Middle frontal gyrus (tissue), 1 donor: ENCODE data around the gene COL4A1.

ENCODE experiments used
- DNase-seq: peaks from one replicate; pipeline ENCODE4 v3.0.0-alpha.2; 2015; ENCODE audit warnings: low spot score; ENCODE audit errors: extremely low spot score

COL4A1 gene

DNA sequence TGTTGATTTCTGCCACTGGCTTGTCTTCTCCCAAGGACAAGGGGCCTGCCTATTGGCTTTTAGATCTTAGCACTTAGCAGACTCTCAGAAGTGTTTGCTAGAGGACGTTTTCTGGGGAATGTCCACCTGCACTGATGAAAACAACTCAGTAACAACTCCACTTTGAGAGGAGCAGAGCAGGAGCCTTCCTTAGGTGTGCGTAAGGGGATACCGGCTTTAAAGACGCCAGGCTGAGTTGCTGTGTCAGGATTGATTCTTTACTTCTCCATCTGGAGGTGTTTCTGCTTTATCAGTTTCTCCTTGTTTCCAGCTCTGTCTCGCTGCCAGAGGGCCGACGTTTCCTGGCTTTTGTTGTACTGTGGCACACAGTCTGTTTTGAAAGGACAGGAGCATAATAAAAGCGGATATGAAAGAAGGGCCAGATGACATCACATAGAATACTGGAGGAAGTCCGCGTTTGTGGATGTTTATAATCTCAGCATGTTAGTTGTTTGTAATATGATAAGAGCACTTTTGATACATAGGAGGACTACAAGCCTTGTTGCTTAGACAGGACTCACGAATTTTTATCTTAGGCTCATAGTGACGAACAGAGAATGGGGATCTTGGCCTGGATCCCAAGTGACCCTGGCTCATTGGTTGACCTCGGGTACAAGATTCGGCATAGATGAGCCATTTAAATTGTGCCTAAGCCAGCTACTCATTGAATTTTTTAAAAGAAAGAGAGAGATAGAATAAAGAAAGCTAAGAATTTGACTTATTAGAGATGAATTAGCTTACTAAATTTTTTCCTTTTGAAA lies 34.7 kb upstream of the COL4A1 start:
- no peak for DNase-seq

DNA sequence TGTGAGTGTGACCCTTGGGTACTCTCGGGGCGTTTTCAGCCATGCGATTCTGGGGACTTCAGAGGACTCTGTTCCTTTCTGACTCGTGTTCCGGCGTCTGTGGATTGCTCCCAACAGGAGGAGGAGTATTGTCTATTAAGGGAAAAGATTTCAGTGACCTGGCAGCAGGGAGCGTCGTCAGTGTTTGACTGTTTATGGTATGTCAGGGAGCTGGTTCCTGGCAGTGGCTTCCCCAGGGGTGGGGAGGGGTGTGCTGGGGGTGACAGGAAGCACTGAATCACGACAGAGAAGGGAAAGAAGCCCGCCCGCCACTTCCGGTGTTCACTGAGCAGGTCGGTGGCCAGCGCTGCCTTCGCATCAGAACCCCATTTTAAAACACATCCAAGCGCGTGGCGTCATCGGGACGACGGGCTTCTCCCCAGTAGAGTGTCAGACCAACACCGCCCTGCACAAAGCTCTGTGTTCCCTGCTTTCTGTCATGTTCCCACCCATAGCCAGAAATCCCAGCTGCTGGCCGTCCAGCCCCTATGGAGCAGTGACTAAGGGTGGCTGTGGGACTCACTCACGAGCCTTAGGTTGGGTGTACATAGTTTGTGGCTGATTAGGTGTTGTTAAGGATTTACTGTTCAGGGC lies 34.0 kb upstream of the COL4A1 start:
- DNase-seq = no peak

DNA sequence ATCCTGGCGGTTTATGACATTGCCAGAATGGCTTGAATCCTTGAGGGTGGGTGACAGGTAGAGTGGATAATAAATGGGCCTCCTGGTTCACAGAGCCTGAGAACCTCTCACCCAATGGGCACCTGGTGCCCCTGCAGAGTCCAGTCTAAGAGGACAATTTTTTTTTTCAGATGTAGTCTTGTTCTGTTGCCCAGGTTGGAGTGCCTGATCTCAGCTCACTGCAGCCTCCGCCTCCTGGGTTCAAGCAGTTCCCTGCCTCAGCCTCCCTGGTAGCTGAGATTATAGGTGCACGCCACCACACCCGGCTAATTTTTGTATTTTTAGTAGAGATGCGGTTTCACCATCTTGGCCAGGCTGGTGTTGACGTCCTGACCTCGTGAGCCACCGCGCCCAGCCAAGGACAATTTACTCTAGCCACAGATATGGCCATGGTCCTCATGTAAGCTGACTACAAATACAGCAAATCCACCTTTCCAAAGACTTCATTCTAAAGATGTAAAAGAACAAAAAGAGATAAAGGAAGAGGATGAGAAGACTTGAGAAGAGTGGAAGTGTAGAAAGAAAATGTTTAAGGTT lies 33.1 kb upstream of the COL4A1 start:
- DNase-seq = no peak

DNA sequence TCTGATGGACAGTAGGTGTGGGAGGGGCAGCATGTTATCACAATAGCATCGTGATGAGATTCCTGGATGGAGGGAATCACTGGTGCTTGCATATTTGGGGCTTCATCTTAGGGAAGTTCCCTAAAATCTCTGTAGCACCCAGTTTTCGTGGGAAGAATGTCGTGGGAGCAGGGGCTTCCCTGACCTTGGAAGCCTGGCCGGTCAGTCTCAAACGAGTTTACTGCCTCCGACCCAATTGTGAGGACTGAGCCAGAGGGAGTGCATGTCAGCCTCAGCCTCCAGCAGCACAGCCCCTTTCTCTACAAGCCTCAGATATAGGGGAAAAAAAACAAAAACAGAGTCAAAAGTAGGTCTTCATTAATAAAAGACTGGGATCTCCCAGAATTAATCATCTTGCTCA lies 32.3 kb upstream of the COL4A1 start:
- no peak for DNase-seq

DNA sequence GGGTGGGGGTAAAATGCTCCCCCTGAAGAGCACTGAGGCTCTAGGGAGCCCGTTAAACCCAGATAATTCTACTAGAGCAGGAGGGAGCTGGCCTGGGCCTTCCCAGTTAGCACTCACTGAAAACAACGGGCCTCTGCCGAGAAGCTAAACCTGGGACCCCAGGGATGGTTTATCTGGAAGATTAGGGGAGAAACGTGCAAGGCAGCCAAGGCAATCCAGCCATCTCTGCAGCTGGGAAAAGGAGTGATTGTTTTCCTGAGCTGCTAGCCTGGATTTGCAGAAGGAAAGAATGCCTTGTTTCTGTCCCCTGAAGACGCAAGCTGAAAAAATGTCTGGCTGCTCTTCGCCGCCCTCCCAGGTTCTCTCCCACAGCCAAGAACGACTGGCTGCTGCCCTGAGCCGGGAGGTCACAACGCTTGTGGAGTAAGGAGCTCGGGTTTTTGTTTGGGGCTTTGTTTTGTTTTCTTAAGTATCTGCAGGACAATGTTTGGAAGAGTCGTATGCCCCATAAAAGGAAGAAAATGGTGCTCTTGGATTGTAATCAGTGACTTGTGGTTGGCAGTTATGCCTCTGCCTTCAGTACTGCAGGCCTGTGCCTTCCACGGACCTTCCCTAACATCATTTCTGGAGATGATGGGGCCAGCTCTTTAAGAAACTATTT lies 31.6 kb upstream of the COL4A1 start:
- DNase-seq = no peak

DNA sequence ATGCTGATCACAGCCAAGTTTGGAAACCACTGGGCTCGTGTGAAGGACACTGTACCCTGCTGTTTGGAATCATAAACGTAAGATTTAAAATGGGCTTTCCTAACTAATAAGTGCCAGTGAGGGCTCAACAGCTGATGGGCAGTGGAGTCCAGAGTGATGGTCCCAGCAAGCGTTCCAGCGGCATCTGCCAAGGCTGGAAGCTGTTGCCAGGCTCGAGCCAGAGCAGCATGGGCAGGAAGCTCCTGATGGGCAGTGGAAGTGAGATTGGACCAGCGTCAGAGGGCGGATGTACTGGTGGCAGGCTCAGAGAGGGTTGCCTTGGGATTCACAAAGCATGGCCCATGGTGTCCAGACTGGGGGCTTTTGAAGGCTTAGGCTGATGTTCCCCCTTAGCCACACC lies 30.3 kb upstream of the COL4A1 start:
- no peak for DNase-seq

DNA sequence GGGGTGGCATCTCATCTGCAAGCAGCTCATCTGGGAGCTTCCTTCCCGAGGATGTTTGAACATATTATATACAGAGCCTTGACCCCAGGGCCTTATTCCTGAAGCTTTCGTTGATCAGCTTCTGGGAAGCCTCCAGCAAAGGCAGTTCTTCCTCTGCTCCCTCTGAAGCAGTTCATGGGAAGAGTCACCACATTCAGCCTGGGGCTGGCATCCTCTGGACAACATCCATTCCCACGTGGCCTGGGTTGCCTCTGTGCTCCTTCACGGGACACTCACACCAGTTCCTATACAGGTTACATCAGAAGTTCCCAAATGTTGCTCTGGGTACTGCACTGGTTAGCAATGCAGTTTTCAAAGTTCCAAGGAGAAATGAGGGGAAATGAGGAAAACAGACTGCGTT lies 29.7 kb upstream of the COL4A1 start:
- DNase-seq = no peak

DNA sequence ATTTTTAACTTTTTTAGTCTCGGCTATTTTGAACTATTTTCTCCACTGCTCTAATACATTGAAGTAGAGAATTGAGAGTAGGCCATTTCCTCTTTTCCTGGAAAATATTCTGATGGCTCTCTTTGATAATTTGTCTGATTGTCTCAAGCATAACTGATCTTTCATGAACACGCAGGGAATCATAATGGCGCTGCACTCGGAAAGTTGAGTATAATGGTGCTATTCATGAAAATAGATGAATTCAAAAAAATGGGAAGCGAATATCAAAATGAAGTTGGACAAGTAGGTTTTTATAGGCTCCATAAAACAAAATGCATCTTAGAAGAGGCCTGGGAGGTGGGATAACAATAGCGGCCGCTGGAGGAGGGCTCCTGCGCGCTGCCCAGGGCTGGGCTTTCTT lies 29.2 kb upstream of the COL4A1 start:
- no peak for DNase-seq

DNA sequence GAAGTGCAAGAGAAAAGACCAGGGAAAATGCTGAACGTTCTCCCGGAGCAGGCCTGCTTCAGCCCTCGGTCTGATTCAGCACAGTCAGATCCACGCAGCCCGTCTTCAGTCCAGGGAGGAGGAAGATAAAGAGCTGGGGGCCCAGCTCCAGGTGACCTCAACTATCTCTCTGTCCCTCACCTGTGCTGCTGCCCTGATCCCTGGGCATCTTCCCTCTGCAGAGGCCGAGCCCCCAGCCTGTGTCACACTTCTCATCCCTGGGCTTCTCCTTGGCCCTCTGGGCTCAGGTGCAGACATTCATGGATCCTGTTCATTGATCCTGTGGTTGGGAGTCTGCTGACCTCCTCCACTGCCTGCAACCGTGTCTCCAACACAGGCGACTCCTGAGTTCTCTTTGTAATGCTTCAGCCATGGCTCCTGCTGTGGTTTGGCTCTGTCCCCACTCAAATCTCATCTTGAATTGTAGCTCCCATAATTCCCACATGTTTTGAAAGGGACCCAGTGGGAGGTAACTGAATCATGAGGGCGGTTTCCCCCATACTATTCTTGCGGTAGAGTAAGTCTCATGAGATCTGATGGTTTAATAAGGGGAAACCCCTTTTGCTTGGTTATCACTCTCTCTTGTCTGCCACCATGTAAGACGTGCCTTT lies 28.0 kb upstream of the COL4A1 start:
- DNase-seq = no peak

DNA sequence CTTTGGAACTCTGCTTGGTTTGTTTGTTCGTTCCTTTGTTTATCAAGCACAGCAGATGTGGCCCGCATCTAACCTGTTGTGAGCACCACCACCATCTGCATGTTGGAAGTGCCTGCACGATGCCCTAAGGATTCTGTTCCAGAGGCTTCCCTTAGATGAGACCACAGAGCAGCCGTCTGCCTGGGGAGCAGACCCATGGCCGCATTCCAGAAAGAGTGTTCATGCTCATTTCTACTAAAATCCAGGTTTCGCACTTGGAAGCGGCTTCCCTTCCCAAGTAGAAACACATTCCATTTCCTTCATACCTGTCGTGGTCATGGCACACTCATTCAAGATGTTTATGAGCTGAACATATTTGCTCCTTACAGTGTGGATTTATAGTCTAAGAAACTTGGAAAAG lies 27.3 kb upstream of the COL4A1 start:
- no peak for DNase-seq

DNA sequence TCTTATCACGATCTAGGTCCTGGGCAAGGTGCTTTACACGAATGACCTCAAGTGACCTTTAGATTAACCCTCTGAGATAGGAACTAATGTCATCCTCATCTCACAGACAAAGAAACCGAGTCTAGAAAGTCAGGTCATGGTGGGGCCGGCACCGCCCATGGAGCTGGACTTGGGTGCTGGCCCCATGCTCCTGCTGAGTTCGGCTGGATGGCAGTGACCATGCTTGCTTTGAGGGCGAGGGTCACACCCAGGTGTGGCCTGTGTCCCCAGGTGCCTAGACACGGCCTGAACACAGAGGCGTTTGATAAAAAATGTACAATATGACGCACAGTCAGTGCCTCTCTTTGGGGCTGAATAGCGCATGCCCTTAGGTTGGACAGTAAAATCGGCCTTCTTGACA lies 26.9 kb upstream of the COL4A1 start:
- DNase-seq = no peak

DNA sequence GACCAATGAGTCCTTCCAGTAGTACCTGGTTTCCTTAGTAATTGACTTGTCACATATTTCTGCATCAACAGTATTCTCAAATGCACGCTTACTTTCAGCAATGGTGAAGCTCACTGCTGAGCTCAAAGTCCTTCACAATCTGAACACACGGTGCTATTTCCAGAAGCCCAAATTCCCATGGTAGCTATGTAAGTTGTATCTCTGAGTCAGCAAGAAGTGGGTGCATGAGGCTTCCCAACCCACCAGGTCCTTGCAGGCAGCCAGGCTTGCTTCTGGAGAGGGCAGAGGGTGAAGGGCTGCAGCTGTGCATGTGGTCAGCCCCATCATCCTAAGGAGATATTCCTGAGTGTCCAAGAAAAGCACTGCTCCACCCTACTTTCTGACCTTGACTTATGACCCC lies 25.8 kb upstream of the COL4A1 start:
- no peak for DNase-seq

DNA sequence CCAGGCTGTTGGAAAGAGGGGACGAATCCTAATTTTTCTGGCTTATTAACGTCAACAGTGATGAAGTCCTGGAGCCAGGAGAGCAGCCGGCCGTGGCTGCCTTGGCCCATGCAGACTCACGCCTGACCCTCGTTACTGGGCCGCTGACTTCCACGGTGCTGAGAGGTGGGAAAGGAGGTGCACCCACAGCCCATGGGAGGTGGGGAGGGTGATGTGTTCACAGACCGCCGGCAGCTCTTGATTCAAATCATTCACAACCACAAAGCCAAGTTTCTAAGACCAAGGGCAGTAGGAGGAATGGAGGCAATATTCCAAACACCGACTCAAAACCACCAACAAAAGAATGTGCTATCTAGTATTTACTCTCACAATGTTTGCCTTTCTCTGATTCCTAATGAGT lies 24.4 kb upstream of the COL4A1 start:
- no peak for DNase-seq

DNA sequence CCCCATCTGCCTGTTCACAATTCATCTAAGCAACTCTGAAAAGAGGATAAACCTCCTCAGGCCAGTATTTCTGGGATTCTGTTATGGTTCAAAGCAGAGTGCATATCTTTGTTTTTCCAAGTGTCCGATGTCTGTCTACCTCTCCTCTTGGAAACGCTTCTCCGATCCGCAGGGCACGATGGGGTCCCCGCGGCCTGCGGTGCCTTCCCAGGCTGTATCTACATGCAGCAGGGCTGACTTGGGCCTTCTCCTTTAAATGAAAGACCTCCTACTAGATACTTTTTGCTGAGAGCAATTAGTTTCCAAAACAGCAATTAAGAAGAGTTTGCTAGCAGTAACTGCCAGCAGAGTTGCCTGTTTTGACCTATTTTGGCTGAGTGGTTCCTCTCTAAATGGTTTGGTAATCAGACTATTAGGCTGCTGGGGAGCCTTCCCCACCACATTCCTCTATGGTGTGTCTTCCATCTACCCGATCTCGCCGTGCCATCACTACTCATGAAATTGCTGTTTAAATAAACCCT lies 23.6 kb upstream of the COL4A1 start:
- no peak for DNase-seq

DNA sequence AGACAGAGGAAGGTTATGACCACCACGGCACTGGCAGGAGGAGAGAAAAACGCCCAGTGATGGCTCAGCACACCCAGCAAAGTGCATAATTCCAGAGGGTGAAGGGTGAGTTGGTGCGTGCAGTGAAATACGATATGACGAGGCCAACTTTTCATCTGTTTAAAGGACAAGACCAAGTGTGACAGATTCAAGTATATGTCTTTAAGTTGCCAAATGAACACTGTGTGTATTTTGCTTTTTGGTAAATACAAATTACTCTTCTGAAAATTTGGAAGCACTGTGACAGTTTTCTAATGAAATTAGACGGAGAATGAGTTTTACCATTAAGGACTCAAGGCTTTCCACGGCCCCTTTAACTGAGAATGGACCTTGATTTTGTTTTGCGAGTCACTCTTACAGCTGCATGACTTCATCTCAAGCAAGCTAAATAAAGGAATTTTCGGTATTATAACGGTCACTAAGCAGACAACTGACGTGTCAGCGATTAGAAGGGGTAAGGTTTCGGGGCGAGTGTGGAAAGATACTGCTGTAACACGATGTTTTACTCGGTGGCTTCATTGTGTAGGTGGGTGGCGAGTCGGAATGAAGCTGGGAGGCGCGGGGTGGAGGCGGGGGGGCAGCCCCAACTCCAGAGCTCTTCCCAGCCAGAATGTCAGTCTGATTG lies 23.0 kb upstream of the COL4A1 start:
- no peak for DNase-seq

DNA sequence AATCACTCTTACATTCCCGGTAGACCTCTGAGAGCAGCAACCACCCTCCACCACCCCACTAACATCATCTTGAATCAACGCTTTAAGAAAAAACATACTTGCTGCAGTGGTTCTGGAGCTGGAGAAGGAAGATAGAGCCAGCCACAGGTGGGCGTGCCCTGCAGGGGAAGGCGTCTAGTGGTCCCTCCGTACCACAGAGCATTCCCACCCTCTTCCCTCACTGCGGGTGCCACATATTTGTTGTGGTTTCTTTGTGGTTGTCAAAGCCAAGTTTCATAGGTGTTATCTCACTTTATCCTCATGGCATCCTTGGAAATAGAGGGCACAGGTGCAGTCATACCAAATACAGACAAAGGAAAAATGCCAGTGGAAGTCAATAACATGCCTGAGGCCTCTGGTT lies 22.3 kb upstream of the COL4A1 start:
- no peak for DNase-seq

DNA sequence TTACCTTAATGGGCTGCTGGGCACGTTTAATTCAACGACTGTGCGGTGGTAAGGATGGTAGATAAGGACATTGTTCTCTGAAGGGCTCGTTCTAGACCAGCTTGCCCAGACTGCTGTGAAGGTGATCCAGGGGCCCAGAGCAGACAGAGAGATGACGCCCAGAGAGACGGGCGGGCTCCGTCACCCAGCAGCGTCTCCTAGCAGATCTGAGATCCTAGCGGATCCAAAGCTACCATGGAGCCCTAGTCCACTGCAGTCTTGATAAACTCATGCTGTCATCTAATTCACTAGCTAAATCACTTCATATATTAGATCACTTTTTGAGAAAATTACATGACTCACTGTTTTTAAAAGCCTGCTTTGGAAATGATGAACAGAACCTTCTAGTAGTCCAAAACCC lies 21.6 kb upstream of the COL4A1 start:
- DNase-seq = no peak

DNA sequence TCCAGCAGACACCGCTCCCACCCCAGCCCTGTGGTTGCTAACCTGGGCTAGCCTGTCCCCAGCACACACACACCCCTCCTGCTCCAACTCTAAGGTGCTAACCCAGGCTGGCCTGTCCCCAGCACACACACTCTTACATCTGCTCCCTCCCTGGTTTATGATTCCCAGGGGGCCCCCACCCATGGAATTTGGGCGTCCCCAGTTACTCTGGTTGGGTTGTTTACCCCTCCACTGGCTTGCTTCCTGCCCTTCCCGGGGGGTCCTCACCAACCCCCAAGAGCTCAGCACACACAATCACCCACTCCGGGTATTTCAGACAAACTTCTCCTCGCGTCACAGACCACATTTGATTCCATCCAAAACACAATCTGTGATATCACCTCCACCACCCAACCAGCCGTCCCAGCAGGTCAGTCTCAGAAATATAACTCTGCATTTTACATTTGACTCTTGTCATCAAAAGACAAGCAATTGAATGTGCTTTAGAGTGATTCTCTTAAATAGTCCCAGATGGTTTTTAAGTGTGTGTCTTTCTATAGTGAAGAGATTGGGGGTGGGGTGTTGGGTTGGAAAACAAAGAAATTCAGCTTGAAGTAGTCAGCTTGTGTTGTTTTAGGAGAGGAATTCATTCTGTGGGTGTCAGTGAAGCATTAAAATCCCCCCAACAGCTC lies 20.2 kb upstream of the COL4A1 start:
- no peak for DNase-seq

DNA sequence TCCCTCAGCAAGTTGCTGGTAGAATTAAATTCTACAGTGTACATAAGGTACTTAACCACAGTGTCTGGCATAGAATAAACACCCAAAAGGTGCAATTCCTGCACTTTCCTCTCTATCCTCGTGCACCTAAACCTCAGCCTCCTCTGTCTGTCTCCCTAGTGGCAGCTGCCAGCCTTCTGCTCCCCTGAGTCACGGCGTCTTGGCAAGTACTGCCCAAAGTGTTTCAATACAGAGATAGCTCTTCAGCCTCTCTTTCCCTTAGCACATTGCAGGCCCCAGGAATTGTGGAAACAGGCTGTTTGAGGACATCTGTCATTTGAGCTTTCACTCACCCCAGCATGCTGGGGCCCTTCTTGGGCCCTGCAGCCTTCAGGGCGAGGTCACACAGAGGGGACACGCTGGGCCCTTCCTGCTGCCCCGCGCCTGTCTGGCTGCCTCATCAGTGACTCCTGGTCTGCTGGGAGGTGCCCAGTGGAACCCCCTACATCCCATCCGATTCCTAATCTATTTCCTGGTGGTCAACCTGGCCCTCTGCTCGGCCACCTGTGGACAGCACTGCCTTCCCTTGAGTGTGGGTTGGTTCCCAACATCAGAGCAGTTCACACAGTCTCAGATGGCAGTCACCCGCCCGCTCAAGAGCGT lies 19.4 kb upstream of the COL4A1 start:
- no peak for DNase-seq
